Endothelial cell of umbilical vein (primary cell): Measurements from ENCODE around the gene MROH7. TPM values are rescaled to one million over a fixed set of nuclear protein-coding genes. Genes with fewer than 3 reads are reported as not detected.

Experiments
- BruUV-seq: library from RNA; stranded (reverse); fragments of 400-500 nt; replicated peaks from 2 replicates; lab custom pipeline; 2021; lab: Mats Ljungman, UMichigan
- CTCF ChIA-PET: fragments of 300-600, 350-600 bp; sonication (Branson Sonifier 250); formaldehyde crosslinking; loops from one replicate; lab custom pipeline; 2021; ENCODE audit warnings: antibody characterized with exemption, inconsistent platforms; lab: Charles Lee
- POLR2A ChIA-PET: fragments of 300-600, 350-600 bp; sonication (Branson Sonifier 250); formaldehyde crosslinking; loops from one replicate; lab custom pipeline; 2021; ENCODE audit warnings: antibody characterized with exemption, inconsistent platforms; lab: Charles Lee
- DNase-seq: peaks from one replicate; pipeline ENCODE4 v3.0.0-alpha.2; 2011; ENCODE audit warnings: low read depth, low spot score
- FAIRE-seq: peaks from 2 replicates; lab custom pipeline; 2011; peaks lifted over from hg19 to GRCh38; lab: Jason Lieb, UNC
- H2AFZ ChIP-seq: 2 replicates; pipeline ENCODE4 v1.6.0; 2012; ENCODE audit warnings: low read depth, low read length, control low read depth, inconsistent platforms
- H3K27ac ChIP-seq: 2 replicates; pipeline ENCODE4 v1.5.1; 2011; ENCODE audit warnings: low read depth, mild to moderate bottlenecking, control low read depth, low read length, moderate library complexity; ENCODE audit not compliant: insufficient read depth
- H3K27me3 ChIP-seq, 2 experiments: 2 replicates each; pipeline versions ENCODE4 v1.6.0 to v1.6.1; 2011; ENCODE audit warnings: low read length in 2 of 2, mixed read lengths in 1 of 2; ENCODE audit not compliant: control insufficient read depth in 2 of 2, insufficient read depth in 2 of 2
- H3K36me3 ChIP-seq, 2 experiments: 2 replicates in 1 of 2; 3 replicates in 1 of 2; pipeline ENCODE4 v1.5.1; 2011; ENCODE audit warnings: low read length in 2 of 2, mild to moderate bottlenecking in 1 of 2, moderate library complexity in 1 of 2; ENCODE audit not compliant: control insufficient read depth in 2 of 2, insufficient read depth in 2 of 2; ENCODE audit errors: extremely low read depth in 1 of 2
- H3K4me1 ChIP-seq: 3 replicates; pipeline ENCODE4 v1.5.1; 2011; ENCODE audit warnings: mild to moderate bottlenecking, low read length; ENCODE audit not compliant: control insufficient read depth, insufficient read depth; ENCODE audit errors: extremely low read depth
- H3K4me2 ChIP-seq: 2 replicates; pipeline ENCODE4 v1.6.1; 2011; ENCODE audit warnings: low read length, control low read depth, mixed read lengths; ENCODE audit not compliant: insufficient read depth
- H3K4me3 ChIP-seq, 3 experiments: fragments of 200-600 bp in 1 of 3; sonication (generic), shearing (Covaris generic) in 1 of 3; replicated peaks in 1 of 3; 2 replicates each; pipeline ENCODE4 v1.5.1; 2011 to 2016; ENCODE audit warnings: control low read depth in 3 of 3, low read length in 3 of 3, mild to moderate bottlenecking in 2 of 3, inconsistent platforms in 1 of 3, low read depth in 1 of 3, moderate library complexity in 1 of 3; ENCODE audit not compliant: insufficient read depth in 1 of 3
- H3K79me2 ChIP-seq: 2 replicates; pipeline ENCODE4 v1.6.0; 2012; ENCODE audit warnings: low read length, inconsistent platforms; ENCODE audit not compliant: control insufficient read depth, insufficient read depth
- H3K9ac ChIP-seq: replicated peaks from 2 replicates; pipeline ENCODE3; 2011; ENCODE audit warnings: low read length, control low read depth; ENCODE audit not compliant: insufficient read depth; ENCODE audit errors: extremely low read depth
- H3K9me1 ChIP-seq: replicated peaks from 3 replicates; pipeline ENCODE4 v1.6.0; 2011; ENCODE audit warnings: mild to moderate bottlenecking, low read length; ENCODE audit not compliant: control insufficient read depth, insufficient read depth; ENCODE audit errors: extremely low read depth
- H3K9me3 ChIP-seq: replicated peaks from 2 replicates; pipeline ENCODE4 v1.5.1; 2012; ENCODE audit warnings: low read length, inconsistent platforms; ENCODE audit not compliant: control insufficient read depth, insufficient read depth
- H4K20me1 ChIP-seq: replicated peaks from 2 replicates; pipeline ENCODE3; 2011; ENCODE audit warnings: mild to moderate bottlenecking, low read length; ENCODE audit not compliant: control insufficient read depth, insufficient read depth; ENCODE audit errors: extremely low read depth
- CTCF ChIP-seq, 2 donors: IDR thresholded peaks; 1 replicate in 1 of 2; 2 replicates in 1 of 2; pipeline ENCODE4 v1.5.1; 2011; ENCODE audit warnings: low read length in 2 of 2, mild to moderate bottlenecking in 2 of 2, moderate library complexity in 2 of 2, control low read depth in 1 of 2, inconsistent platforms in 1 of 2, low read depth in 1 of 2; ENCODE audit not compliant: insufficient read depth in 1 of 2; ENCODE audit errors: extremely low read depth in 1 of 2
- EZH2 ChIP-seq: IDR thresholded peaks from 2 replicates; pipeline ENCODE4 v1.6.1; 2012; ENCODE audit warnings: borderline replicate concordance, low read depth, mild to moderate bottlenecking, moderate library complexity, low read length, inconsistent platforms; ENCODE audit not compliant: severe bottlenecking
- FOS ChIP-seq: IDR thresholded peaks from 2 replicates; pipeline ENCODE4 v1.6.1; 2011; ENCODE audit warnings: mild to moderate bottlenecking, low read length, moderate library complexity, borderline replicate concordance; ENCODE audit not compliant: insufficient read depth
- GATA2 ChIP-seq: IDR thresholded peaks from 2 replicates; pipeline ENCODE4 v1.7.0; 2011; ENCODE audit warnings: low read depth, mild to moderate bottlenecking, moderate library complexity, mixed read lengths, low read length; ENCODE audit not compliant: insufficient read length, insufficient read depth
- JUN ChIP-seq: IDR thresholded peaks from 2 replicates; pipeline ENCODE4 v1.6.1; 2011; ENCODE audit warnings: borderline replicate concordance, low read depth; ENCODE audit not compliant: insufficient read length, insufficient read depth
- MAX ChIP-seq: IDR thresholded peaks from 2 replicates; pipeline ENCODE4 v1.6.1; 2011; ENCODE audit not compliant: insufficient read depth, insufficient read length
- MYC ChIP-seq: IDR thresholded peaks from one replicate; pipeline ENCODE4 v1.6.1; 2011; ENCODE audit warnings: mild to moderate bottlenecking, low read depth, low read length
- POLR2A ChIP-seq: IDR thresholded peaks from 2 replicates; pipeline ENCODE4 v1.6.1; 2012; ENCODE audit warnings: low read depth, mild to moderate bottlenecking, control low read depth, low read length
- POLR2AphosphoS5 ChIP-seq: IDR thresholded peaks from 2 replicates; pipeline ENCODE4 v1.6.1; 2012; ENCODE audit warnings: low read depth, mild to moderate bottlenecking, control low read depth, low read length, moderate library complexity; ENCODE audit not compliant: insufficient read depth
- dilution Hi-C: fragments of 300-500 bp; cut with MboI; formaldehyde crosslinking; loops from one replicate; pipeline ENCODE4 v1.15.0; 2019; ENCODE audit warnings: low sequenced_read_pairs; ENCODE audit not compliant: extremely low pct_ligation_motif_present
- intact Hi-C: fragments of 100-400 bp; cut with micrococcal nuclease; formaldehyde crosslinking; loops from one replicate; pipeline ENCODE4 v1.10.0; 2022
- polyA plus RNA-seq, 4 experiments: library from polyadenylated mRNA; depleted of rRNA in 3 of 4; stranded (reverse) in 3 of 4; unstranded in 1 of 4; fragments of >200 nt; gene quantifications; 2 replicates each; pipeline versions ENCODE4 v1.2.1 to v1.2.3, GENCODE V29; 2011 to 2012; ENCODE audit warnings: missing spikeins in 1 of 4
- total RNA-seq: library from RNA; stranded (reverse); gene quantifications from 2 replicates; pipeline ENCODE4 v1.2.3, GENCODE V29; 2021

MROH7 gene
- total and polyA plus RNA-seq, 2 donors (not counting 3 experiments of a cell fraction or from before 2014, with no cell fraction given): 0.06 to 0.24 TPM

- intact Hi-C loops: no loop called here
- H3K4me3 ChIP-seq: no peak overlapping the region
- no peaks in the 10 kb centered on the region for H3K27me3 ChIP-seq
- POLR2A ChIA-PET: no interaction called here
- no peak overlapping the region for H3K9ac ChIP-seq
- no peaks in the 10 kb centered on the region for H3K9me3 ChIP-seq
- TF ChIP-seq POLR2A (no peak), POLR2AphosphoS5 (no peak), EZH2 (no peak), MYC (no peak), FOS (no peak), JUN (no peak), MAX (no peak), GATA2 (no peak), CTCF (IDR thresholded peaks at IDR 0.05; ENCODE audit: extremely low read depth in 1 of 2, insufficient read depth in 1 of 2, low read depth in 1 of 2, low read length in 2 of 2) (no peak)
- peaks cover 3% of the 10 kb centered on the region for H3K4me1 ChIP-seq
- BruUV-seq: no TSS peak
- no peak overlapping the region for H2AFZ ChIP-seq
- H3K79me2 ChIP-seq: no peaks in the 10 kb centered on the region
- H3K4me2 ChIP-seq: no peak overlapping the region
- H3K9me1 ChIP-seq: no peaks in the 10 kb centered on the region
- FAIRE-seq: no peak
- H3K36me3 ChIP-seq: no peaks in the 10 kb centered on the region
- H3K27ac ChIP-seq: no peak overlapping the region
- H4K20me1 ChIP-seq: no peaks in the 10 kb centered on the region
- dilution Hi-C loops: no loop called here
- DNase-seq: no peak
- CTCF ChIA-PET: no interaction called here
Observed at GRCh38 chr1:54606096-54606989, 35.2 kb upstream of the MROH7 start.
